ENCODE measurements around the gene HSH2D. TPM values are rescaled to one million over a fixed set of nuclear protein-coding genes. Genes with fewer than 3 reads are reported as not detected.
A peak's percentile ranks its signal among the peaks of the same experiment; 100 is the strongest.

Gene HSH2D
- total and polyA plus RNA-seq, 2 of the 13 experiments (the other 11 are each of a cell fraction or from before 2014, with no cell fraction given), result 0.69 to 3.2 TPM

GRCh38 chr19:16185123-16185767 lies 41.8 kb downstream of the HSH2D start, which contains the start of gene FAM32A (continued):
- TF ChIP-seq ZNF614 (CRISPR knock-in tag; IDR thresholded peaks at IDR 0.05; ENCODE audit: borderline replicate concordance), result no peak; the same call in 1 of the 2 replicates
- no peak for TF ChIP-seq ZNF30 (CRISPR knock-in tag; IDR thresholded peaks at IDR 0.05)
- TF ChIP-seq KAT2B (IDR thresholded peaks at IDR 0.05; ENCODE audit: borderline replicate concordance, low read depth, low read length), result no peak
- no peak for TF ChIP-seq HDAC6 (IDR thresholded peaks at IDR 0.05; ENCODE audit: low read depth, low read length)
- peak; percentile 94 for TF ChIP-seq YY1 (IDR thresholded peaks at IDR 0.05; ENCODE audit: insufficient read depth, insufficient replicate concordance, low read depth, low read length)
- TF ChIP-seq ATF4 (CRISPR knock-in tag; IDR thresholded peaks at IDR 0.05), result no peak
- no peak for TF ChIP-seq LRRFIP1 (CRISPR knock-in tag; conservative IDR thresholded peaks at IDR 0.05)
- TF ChIP-seq NR3C1 (CRISPR knock-in tag; IDR thresholded peaks at IDR 0.05), result no peak
- TF ChIP-seq ELF4 (CRISPR knock-in tag; IDR thresholded peaks at IDR 0.05; ENCODE audit: borderline replicate concordance), result peak; percentile 94
- no peak for TF ChIP-seq NCOA1 (CRISPR knock-in tag; IDR thresholded peaks at IDR 0.05)
- TF ChIP-seq ZSCAN5A (CRISPR knock-in tag; IDR thresholded peaks at IDR 0.05; ENCODE audit: borderline replicate concordance), result no peak
- TF ChIP-seq TIGD3 (CRISPR knock-in tag; IDR thresholded peaks at IDR 0.05; ENCODE audit: borderline replicate concordance), result no peak
- peak; percentile 58; the same call in 1 of the 2 replicates for TF ChIP-seq ZNF264 (CRISPR knock-in tag; IDR thresholded peaks at IDR 0.05)
- TF ChIP-seq ZFYVE20 (CRISPR knock-in tag; IDR thresholded peaks at IDR 0.05; ENCODE audit: borderline replicate concordance, low read depth), result no peak
- no peak for TF ChIP-seq BORCS8-MEF2B (CRISPR knock-in tag; IDR thresholded peaks at IDR 0.05)
- TF ChIP-seq SMARCE1 (IDR thresholded peaks at IDR 0.05; ENCODE audit: borderline replicate concordance), result no peak
- no peak for TF ChIP-seq SETDB1 (CRISPR knock-in tag; IDR thresholded peaks at IDR 0.05; ENCODE audit: borderline replicate concordance)
- no peak for TF ChIP-seq PRMT3 (CRISPR knock-in tag; IDR thresholded peaks at IDR 0.05; ENCODE audit: borderline replicate concordance, low read depth)
- TF ChIP-seq ADNP (CRISPR knock-in tag; IDR thresholded peaks at IDR 0.05), result no peak
- 0 out of 2 replicates have a peak, but pooled peaks have one; percentile 29 for TF ChIP-seq ZNF20 (CRISPR knock-in tag; IDR thresholded peaks at IDR 0.05)
- 0 out of 2 replicates have a peak, but pooled peaks have one; percentile 37 for TF ChIP-seq PPARG (CRISPR knock-in tag; conservative IDR thresholded peaks at IDR 0.05)
- TF ChIP-seq ZKSCAN5 (CRISPR knock-in tag; IDR thresholded peaks at IDR 0.05), result no peak
- TF ChIP-seq ZNF550 (CRISPR knock-in tag; IDR thresholded peaks at IDR 0.05; ENCODE audit: borderline replicate concordance), result no peak
- TF ChIP-seq ZMAT5 (CRISPR knock-in tag; IDR thresholded peaks at IDR 0.05; ENCODE audit: borderline replicate concordance, low read depth), result no peak
